Measurements from ENCODE around the gene PRKD2. TPM values are rescaled to one million over a fixed set of nuclear protein-coding genes. Genes with fewer than 3 reads are reported as not detected.

PRKD2 gene
- total RNA-seq, 1 experiment from 2014 or later = 17.3 TPM

GRCh38 chr19:46710687-46711086 is 6.2 kb downstream of the PRKD2 start:
- DNase-seq (ENCODE audit: low read depth) = no peak

DNA sequence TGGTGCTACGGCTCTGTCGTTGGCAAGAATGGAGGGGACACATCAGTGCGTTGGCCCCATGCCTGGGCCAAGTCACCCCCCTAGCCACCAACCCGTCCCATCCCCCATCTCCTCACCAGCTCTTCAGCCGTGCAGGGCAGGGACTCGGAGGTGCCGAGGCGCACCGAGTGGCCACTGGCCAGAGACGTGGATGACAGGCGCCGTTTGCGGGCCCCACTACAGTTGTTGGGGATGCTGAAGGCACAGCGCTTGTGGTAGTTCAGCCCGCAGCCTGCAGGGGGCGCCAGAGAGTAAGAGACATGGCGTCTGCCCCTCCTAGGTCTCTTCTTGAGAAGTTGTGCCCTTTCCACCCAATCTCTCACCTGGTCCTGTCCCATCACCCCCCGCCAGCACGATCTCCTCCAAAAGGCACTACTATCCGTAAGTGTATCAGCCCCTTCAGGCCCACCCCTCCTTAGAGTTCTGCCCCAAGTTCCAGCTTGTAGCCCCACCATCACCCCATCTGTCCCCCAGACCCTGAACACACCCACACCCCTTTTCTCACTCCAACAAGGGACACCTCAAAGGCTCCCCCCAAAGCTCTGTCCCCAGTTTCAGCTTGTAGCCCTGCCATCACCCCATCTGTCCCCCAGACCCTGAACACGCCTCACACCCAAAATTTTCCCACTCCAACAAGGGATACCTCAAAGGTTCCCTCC is 12.4 kb downstream of the PRKD2 start:
- peak; percentile 39 for DNase-seq (ENCODE audit: low read depth)

DNA sequence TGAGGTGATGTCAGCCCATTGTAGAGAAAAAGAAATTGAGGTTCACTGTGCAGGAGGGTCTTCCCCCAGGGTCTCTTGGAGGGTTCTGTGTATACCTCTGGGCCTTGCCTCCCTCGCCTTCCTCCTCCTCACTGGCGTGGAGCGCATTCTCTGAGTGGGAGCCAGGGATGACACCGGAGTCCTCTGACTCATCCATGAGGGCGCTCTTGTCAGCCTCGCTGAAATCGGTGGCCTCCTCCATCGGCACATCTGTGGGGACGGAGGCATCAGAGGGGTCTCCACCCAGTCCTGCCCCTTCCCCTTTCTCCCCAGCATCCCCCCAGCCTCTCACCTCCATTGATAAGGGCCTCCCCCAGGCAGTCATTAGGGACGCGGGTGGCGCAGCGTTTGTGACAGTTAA is 16.2 kb downstream of the PRKD2 start:
- DNase-seq (ENCODE audit: low read depth) = no peak

GRCh38 chr19:46698395-46699321 is 18.3 kb downstream of the PRKD2 start:
- no peak for DNase-seq (ENCODE audit: low read depth)

DNA sequence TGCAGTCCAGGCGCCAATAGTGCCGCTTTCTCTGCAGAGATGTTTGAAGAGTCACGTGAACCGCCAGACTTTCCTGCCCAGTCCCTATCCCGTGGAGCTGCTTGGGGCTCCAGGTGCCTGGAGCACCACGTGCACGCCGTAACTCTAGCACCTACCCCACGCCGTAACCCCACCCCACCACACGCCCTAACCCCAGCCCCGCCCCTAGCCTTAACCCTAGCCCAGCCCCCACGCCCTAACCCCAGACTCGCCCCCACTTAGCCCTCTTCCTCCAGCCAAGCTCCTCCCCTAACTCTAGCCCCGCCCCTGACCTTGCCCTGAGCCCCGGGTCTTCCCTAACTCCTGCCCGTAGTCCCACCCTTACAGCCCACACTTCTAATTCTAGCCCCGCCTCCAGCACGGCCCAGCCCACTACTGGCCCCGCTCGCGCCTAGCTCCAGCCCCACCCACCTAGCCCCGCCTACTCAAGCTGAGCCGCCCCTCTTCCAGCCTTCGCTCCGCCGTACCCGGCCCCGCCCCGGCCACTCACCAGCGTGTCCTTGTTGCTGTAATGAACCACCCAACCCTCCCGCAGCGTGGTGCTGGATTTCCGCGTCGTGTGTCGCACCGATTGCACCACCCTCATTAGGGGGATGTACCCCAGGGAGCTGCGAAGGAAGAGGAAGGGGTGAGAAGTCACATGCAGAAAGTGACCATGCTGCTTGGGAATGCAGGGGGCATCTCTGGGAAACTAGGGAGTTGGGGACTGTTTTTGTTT is 19.5 kb downstream of the PRKD2 start:
- DNase-seq (ENCODE audit: low read depth) = no peak

DNA sequence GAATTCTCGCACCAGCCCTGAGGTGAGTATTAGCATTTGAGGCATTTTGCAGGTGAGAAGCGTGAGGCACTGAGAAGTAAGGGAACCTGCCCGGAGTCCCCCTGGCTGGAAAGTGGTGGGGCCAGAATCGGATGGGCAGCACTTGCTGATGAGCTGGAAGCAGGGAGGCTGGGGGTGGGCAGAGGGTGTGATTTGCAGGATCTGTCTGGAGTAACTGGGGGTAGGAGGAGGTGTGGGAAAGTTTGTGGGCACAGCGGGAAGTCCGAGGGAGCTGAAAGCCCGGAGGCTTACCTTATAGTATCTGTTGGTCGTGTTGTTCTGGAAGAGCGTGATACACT is 20.1 kb downstream of the PRKD2 start:
- DNase-seq (ENCODE audit: low read depth) = no peak

GRCh38 chr19:46696052-46696451 is 20.9 kb downstream of the PRKD2 start:
- no peak for DNase-seq (ENCODE audit: low read depth)

GRCh38 chr19:46693760-46694159 is 23.2 kb downstream of the PRKD2 start:
- no peak for DNase-seq (ENCODE audit: low read depth)

GRCh38 chr19:46692918-46693722 is 23.8 kb downstream of the PRKD2 start:
- DNase-seq (ENCODE audit: low read depth) = no peak

GRCh38 chr19:46691948-46692347 is 25.0 kb downstream of the PRKD2 start:
- DNase-seq (ENCODE audit: low read depth) = no peak

DNA sequence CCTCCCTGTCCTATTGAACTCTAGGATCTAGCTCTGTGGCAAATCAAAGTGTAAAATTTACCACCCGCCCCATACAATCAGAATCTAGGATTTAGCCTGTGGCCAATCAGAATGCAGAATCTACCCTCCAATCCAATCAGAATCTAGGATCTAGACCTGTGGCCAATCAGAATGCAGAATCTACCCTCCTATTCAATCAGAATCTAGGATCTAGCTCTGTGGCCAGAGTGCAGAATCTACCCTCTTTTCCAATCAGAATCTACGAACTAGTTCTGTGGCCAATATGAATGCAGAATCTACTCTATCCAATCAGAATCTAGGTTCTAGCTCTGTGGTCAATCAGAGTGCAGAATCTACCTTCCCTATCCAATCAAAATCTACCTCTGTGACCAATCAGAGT is 25.8 kb downstream of the PRKD2 start:
- DNase-seq (ENCODE audit: low read depth) = no peak

GRCh38 chr19:46689358-46689757 is 27.6 kb downstream of the PRKD2 start:
- DNase-seq (ENCODE audit: low read depth) = no peak

DNA sequence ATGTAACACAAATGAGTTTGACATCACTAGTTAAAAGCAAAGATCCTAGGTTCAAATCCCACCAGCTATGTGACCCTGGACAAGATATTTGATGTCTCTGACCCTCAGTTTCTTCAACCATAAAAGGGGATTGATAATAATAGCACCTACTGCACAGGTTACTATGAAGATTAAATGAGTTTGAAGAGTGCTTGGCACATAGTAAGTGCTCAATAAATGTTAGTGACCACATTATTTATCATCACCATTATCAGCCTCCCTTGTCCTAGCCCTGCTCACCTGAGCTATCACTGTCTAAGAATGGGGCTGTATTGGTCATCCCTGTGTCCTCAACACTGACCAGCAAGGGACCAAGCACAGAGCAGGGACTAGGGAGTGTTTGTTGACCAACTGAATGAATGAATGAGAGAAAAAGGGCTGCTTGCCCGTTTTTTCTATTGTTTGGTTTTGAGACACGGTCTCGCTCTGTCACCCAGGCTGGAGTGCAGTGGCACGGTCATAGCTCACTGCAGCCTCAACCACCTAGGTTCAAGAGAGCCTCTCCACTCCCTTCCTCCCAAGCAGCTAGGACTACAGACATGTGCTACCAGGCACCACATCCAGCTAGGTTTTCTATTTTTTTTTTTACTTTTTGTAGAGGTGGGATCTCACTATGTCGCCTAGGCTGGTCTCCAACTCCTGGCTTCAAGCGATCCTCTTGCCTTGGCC is 29.3 kb downstream of the PRKD2 start:
- no peak for DNase-seq (ENCODE audit: low read depth)

GRCh38 chr19:46685189-46685588 is 31.7 kb downstream of the PRKD2 start:
- DNase-seq (ENCODE audit: low read depth) = no peak

- no peak for DNase-seq (ENCODE audit: low read depth)
Observed at GRCh38 chr19:46678110-46678732, 38.7 kb downstream of the PRKD2 start.

DNA sequence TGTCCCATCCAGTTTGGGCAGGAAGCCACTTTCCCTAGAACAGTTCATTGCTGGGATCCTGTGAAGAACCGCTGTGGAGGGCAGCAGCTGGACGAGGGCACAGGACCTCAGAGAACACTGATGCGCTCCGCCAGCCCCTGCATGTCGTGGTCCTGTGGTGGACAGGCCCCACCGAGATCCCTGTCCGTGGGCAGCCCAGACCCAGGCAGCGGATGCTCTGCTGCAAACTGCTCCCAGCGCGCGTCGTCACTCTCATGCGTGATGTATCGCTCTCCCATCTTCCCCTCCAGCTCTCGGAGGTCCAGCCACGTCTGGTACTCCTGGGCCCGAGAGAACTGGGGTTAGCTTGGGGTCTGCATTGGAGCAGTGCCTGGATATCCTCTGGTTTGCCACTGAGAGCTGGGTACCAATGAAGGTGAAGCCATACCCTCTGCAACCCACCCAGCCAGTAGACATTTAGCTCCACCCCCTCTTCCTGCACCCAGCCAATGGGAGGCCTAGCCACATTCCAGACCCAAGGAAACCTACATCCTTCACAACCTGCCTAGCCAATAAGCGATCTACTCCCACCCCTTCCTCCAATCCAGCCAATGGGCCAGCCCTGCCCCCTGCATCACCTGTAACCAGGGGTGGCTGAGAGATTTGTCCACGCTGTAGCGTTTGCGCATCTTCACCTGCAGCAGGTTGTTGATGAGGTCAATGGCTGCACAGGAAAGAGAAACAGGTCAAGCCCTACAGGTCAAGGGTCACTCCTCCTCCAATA is 42.3 kb downstream of the PRKD2 start:
- DNase-seq (ENCODE audit: low read depth) = no peak

- DNase-seq (ENCODE audit: low read depth) = no peak
Observed at GRCh38 chr19:46670813-46671212, 46.1 kb downstream of the PRKD2 start.

DNA sequence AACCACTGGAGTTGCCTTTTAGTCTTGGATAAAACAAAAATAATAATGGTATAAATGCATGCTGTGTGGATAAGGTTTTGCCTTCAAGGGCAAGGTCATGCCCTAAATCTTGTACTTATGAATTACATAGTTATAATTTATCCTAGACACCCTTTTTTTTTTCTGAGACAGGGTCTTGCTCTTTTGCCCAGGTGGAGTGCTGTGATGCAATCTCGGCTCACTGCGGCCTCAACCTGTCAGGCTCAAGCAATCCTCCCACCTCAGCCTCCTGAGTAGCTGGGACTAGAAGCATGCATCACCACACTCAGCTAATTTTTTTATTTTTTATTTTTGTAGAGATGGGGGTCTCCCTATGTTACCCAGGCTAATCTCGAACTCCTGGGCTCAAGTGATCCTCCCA is 48.3 kb downstream of the PRKD2 start:
- DNase-seq (ENCODE audit: low read depth) = no peak

DNA sequence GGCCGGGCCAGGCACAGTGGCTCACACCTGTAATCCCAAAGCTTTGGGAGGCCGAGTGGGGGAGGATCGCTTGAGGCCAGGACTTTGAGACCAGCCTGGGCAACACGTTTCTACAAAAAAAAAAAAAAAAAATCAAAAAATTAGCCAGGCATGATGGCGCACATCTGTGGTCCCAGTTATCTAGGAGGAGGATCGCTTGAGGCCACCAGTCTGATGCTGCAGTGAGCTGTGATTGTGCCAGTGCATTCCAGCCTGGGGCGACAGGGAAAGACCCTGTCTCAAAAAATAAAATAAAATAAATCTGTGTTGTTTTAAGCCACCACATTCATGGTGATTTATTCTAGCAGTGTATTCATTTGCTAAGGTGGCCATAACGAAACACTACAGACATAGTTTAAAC is 51.8 kb downstream of the PRKD2 start:
- DNase-seq (ENCODE audit: low read depth) = no peak
